ENCODE results near the gene GPHN.

GPHN gene

DNA sequence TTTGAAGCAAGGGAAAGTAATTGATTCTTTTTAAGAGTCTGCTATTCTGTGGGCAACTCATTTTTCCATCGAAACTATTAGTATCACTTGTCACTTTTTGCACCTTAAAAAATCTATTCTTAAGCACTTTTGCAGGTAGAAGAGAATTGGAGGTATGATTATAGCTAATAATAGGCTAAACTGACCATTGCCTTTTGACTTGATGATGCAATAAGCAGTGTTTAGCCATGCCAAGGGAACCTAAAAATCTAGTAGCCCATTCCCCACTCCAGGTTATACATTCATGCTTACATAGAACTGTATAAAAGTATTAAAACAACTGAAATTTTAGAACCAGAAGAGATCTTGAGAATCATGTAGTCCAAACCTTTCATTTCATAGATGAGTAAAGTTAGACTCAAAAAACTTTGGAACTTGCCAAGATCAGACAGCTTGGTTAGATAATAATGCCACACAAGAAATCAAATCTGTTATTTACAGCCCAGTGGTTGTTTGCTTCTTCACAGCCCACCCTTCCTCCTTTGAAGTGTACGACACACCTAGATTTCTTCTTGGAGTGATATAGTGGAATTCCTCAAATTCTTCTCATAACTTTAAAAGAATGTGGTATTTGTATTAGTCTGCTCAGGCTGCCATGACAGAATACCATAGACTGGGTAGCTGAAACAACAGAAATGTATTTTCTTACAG lies 659.6 kb downstream of the GPHN start:
- peak; percentile 67 for DNase-seq (ENCODE audit: low spot score)

DNA sequence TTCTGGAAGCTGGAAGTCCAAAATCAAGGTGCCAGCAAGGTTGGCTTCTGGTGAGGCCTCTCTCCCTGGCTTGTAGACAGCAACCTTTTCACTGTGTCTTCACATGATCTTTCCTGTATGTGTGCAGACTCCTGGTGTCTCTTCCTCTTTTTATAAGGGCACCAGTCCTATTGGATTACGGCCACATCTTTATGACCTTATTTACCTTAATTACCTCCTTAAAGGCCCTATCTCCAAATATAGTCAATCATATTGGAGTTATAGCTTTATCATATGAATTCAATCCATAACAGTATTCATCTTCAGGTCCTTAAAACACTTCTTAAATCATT lies 660.1 kb downstream of the GPHN start:
- no peak for DNase-seq (ENCODE audit: low spot score)

DNA sequence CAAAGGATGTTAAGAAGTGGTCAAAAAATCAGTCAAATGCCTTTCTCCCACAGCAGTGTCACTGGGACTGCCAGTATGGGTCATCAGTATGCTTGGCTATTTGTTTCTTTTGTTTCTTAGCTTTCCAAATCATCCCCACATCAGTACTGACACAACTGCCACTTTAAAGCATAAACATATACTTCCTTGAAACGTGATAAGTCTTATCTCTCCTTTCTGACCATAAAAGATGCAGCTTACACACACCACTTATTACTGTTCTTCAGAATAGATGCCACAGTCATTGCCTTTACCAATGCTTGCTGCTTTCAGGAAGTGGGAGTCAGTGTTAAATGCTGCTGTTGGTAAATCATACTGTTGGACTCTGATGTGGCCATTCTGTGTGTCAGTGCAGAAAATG lies 662.7 kb downstream of the GPHN start:
- no peak for DNase-seq (ENCODE audit: low spot score)

DNA sequence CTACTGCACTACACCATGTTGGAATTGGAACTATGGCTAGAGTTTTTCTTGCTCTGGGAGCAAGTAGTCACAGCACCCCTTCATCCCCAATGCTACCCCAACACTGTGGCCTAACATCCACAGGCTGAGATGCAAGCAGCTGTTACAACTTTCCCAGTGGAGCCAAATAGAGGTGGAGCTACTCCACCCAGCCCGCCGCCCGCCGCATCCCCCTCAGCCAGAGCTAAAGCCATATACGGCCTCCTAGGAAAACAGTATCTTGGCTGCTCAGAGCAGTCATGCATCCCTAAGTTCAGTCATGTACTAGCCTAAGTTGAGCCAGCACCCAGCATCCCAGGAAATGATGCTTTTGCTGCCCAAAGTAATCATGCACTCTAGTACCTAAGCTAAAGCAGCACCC lies 664.1 kb downstream of the GPHN start:
- DNase-seq (ENCODE audit: low spot score) = peak; percentile 12

DNA sequence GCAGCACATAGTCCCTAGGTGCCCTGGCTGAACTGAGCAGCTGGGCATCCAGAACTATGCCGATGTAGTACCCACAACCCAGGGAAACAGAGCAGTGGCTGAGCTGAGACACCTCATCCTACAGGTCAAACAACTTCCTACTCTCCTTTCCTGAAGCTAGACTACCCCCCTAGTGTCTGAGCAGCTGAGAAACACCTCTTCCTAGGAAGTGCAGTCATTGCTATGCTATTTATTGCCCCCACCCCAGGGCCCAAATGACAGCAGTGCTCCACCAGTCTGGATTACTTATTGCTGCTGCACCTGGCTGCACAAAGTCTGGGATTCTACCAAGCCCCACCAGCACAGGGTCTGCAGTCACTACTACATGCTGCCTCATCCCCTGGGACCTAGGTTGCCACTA lies 664.6 kb downstream of the GPHN start:
- peak; percentile 68 for DNase-seq (ENCODE audit: low spot score)

DNA sequence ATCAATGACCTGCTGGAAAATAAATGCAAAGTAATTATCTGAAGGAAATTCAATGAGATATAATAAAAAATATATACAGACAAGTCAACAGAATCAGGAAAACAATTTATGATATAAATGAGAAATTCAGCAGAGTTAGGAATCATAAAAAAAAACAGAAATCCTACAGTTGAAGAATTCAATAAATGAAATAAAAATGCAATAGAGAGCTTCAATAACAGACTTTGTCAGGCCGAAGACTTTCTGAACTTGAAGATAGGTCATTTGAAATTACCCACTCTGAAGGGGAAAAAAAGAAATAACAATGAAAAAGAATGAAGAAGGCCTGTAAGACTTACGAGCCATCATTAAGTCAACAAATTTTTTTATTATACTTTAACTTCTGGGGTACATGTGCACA lies 665.8 kb downstream of the GPHN start:
- no peak for DNase-seq (ENCODE audit: low spot score)

DNA sequence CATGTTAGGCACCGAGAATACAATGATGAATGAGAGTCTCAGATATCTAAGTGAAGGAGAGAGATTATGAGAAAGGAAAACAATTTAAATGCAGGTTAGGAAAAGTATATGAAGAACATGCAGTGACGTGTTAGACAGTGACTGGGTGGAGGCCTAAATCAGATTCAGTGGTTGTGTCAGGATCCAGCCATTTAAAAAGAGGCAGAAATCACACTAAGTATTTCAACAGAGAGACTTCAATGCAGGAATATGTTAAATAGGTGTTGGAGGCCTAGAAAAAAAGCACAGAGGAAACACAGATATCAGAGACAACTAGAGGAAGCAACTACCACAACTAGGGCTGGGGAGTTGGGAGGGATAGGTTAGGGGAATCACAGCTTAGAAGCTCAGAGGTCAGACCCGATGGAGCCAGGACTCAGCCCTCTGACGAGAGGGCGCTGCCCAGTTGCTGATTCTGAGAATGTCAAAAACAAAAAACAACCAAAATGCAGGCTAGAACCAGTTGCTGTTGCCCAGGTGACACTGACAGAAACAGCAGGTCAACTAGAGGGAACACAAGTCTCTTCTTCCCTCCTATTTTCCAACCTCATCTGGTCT lies 678.3 kb downstream of the GPHN start:
- no peak for DNase-seq (ENCODE audit: low spot score)

DNA sequence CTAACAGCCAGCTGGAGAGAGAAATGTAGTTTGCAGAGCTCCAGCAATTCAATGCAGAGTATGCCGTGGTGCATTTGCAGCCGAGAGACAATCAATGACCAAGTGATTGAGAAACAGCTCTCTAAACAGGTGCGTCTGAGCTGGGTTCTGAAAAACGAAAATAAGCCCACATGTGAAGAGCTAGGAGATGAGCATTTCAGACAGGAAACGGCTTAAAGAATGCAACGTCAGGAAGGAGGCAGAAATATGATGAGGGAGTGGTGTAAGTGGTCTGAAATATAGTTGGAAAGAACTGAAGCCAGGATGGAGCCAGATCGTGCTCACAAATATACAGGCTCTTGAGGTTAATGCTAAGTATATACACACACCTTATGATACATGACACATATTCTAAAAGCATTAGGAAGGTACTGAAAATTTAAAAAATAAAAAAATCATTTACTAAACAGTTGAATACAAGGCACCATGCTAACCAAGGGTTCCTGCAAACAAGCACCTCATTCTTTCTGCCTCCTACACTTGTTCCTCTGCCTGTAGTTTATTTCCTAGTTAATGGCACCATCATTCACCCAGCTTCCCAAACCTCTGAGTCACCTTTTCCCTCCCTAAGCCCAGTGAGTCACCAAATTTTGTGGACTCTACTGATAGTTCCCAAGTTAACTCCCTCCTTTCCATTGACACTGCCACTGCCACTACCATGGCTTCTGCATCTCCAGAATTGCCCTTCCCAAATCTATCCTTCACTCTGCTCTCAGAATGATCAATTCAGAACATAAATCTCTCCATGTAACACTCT lies 679.0 kb downstream of the GPHN start:
- peak; percentile 90 for DNase-seq (ENCODE audit: low spot score)

DNA sequence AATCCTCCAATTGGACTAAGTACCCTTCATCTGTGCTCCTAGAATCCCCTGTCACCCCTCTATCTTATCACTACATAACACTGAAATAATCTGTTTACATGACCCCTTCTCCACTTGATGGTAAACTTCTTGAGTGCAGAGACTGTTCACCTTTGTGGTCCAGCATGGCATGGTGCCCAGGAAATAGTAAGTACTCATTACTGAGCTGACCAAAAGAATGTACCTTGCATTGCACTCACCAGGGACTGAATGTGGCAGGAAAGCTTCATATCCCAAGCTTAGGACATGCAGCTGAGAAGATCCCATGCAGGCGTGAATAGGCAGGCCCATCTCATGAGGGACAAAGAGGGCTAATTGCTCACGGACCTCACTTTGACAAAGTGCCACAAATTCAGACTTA lies 679.9 kb downstream of the GPHN start:
- DNase-seq (ENCODE audit: low spot score) = peak; percentile 95

DNA sequence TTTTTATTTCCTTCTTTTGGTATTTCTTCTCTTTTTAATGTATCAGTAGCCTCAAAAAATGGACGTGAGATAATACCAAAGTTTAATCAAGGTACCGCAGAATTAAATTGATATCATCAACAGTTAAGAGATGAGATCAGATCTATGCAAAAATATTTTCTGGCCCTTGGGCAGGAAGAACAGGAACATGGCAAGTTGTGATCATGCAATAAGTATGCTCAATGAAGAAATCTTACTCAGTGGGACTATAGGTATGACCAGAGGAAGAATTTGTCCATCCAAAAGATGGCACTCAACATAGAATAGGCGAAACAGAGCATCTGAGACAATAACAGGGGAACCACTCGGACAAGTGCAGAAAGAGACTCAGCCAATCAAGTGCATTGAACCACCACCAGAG lies 680.4 kb downstream of the GPHN start:
- DNase-seq (ENCODE audit: low spot score) = no peak

DNA sequence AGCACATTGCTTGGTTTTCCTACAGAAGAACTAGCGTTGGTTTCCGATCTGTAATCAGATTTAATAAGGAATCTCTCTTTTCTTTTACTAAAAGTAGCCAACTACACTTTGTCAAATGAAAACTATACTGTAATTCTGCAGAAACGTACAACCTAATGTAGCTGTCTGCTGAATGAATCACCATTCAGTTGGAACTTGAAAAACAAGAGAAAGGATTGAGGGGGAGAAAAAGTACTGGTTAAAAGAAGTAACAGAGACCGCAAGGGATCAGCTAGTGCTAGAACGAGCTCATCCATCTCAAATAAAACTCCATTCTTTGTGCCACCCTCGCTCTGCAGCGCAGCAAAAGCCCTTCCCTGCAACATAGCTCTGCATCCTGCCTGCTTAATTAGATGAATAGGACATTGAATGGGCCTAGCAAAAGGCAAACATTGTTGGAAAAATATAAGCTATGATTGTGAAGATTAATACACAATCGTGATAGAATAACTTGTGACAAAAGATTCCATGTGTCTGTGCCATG lies 683.9 kb downstream of the GPHN start:
- DNase-seq (ENCODE audit: low spot score) = no peak

DNA sequence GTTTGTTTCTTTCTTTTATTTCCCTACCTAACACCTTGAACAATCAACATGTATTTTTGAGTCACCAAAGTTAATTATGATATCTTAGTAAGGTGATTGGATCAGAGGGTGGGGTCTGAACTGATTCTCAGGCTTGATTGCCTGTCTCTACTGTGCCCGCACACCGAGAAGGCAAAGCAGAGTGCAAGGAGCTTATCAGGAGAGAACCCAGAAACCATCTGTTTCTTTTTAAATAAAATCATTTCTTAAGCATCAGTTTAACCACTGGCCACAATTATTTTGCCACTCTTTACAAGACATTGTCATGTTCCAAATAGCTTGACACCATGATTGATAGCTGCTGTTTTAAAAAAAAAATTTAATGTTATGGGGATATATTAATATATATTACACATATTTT lies 684.4 kb downstream of the GPHN start:
- no peak for DNase-seq (ENCODE audit: low spot score)

DNA sequence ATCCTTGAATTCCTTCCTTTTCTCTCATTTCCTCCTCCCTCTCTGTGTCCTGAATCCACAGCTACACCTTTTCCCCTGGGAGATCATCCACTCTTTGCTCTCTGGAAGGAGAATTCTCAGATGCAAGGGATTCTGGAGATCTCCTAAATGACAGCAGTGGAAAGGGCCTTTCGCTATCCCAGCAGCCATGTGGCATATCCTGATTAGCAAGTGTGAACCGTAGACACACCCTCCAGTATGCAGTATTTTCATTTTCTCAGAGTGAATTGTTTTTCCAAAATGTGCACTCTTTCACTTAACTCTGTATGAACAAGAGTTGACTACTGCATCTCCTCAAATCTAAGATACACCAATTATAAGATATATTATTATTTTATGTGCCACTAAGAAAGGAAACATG lies 687.3 kb downstream of the GPHN start:
- no peak for DNase-seq (ENCODE audit: low spot score)

DNA sequence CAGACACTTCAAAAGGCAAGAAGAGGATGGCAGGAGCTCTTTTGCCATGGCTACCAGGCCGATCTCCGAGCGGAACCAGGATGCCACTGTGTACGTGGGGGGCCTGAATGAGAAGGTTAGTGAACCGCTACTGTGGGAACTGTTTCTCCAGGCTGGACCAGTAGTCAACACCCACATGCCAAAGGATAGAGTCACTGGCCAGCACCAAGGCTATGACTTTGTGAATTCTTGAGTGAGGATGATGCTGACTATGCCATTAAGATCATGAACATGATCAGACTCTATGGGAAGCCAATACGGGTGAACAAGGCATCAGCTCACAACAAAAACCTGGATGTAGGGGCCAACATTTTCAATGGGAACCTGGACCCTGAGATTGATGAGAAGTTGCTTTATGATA lies 691.1 kb downstream of the GPHN start:
- DNase-seq (ENCODE audit: low spot score) = peak; percentile 42

DNA sequence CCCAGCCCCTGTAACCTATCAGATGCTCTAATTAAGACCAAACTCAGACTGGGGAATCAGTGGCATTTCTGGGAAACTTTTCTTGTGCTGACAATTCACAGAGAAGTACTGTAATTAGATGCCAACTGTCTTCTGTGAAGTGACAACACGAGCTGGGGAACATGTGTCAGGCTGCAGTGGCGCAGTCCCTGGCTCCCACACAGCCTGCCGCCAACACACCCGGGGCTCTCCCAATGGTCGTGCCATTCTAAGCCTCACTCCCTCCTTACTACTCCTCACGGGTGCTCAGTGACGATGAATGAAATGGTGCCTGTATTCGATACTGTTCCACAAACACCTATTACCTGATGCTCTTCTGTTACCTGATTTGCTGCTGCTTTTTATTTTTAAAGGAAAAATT lies 699.9 kb downstream of the GPHN start:
- no peak for DNase-seq (ENCODE audit: low spot score)

DNA sequence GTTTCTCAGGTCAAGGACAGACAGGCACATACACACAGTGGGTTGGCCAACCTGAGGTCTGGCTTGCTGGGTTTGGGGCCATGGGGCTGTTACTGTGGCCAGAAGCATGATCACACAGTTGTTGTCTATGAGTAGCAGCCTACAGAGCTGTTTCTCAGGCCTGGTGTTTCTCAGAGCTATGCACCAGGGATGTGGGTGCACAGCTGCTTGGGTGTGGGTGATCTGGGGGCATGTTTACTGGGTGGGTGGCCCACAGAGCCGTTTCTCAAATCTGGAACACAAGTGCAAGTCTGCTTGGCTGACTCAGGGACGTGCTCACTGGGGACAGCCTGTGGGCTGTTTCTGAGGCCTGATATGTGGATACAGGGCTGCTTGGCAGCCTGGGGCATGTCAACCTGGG lies 710.2 kb downstream of the GPHN start:
- no peak for DNase-seq (ENCODE audit: low spot score)

DNA sequence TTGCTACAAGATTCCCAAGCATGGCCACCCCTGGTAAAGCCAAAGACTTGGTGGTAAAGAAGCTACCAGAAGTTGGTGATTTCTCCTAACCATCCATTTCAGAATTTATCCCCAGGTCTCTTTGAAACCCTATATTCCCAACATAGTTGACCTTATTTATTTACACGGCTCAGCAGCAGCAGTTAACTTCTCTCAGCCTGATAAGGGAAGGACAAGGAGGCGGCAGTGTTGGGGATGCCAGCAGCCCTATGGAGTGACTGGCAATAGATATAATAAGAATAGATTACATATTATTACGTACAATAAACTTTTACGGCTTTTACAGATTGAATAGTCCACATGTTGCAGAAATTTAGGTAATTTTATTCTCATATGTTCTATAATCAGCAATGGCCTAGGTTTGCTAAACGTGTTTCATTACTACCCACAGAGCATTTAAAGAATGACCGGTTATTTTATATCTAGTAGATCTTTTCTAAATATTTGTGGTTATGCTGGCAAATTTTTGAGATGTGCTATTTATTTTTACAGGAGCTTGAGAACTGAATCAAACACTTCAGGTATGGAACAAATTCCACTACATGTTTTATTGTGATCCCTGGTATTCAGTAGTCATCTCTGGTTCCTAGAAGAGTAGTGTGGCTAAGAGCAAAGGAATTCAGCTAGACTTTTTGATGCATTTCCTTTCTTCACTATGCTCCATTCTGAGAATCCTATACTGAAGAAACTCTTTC lies 713.5 kb downstream of the GPHN start:
- peak; percentile 72 for DNase-seq (ENCODE audit: low spot score)

DNA sequence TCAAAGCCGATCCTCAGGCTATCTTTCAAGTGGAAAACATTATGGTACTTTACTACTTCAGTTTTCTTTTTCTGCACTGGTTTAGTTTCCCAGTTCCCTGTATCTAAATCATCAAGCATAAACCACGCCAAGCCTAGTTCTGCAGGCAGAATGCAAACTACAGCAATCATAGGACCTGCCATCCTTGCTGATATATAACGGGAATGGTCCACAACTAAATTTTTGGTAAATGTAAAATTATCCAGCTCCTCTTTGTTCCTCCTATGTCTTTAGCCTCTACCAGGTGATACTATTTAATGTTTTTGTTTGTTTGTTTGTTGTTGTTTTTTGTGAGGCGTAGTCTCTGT lies 714.0 kb downstream of the GPHN start:
- no peak for DNase-seq (ENCODE audit: low spot score)

DNA sequence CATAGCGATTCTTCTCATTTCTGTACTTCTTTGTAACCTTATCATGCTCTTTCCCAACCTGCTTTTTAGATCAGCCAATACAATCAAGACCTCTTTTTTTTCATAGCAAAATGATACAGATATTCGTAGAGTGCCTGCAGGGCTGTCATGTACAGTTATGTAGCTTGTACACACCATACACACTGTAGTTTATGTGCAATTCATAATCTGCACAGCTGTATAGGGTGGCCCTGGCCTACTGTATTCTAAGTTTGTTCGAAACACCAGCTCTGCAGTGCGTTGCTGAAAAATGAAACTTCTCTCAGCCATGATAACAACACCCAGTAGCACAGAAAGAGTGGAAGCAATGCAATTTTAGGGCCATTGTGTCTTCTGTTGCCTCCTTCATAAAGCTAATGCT lies 717.6 kb downstream of the GPHN start:
- no peak for DNase-seq (ENCODE audit: low spot score)

DNA sequence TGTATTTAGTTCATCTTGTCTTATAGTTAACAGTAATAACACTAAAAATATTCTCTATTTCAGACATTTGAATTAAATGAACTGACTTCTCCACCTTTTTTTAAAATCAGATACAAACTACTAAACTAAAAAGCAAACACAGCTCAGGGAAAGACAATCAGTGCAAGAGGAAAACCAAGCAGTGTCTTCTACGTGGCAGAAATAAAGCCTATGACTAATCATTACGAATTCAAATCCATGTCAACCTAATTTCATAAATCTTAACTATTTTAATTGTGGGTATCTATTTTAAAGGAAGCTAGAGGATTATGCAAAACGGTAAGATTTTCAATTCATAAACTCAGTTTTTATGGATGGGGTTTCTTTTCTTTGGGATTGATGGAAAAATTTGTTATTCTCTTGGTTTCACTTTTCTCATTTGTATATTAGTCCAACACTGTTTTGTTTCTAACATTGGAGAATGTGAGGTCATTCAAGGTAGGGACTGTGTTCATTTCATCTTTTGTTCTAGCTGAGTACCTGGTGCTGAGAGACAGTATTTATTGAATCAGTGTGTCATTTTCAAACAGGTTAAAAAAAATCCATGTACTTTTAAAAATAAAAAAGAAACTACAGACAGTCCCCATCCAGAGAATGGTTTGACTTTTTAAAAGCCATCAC lies 720.5 kb downstream of the GPHN start:
- DNase-seq (ENCODE audit: low spot score) = no peak

Data from kidney tubule cell (primary cell).